Endothelial cell of umbilical vein (primary cell): Measurements from ENCODE around the gene FSD1. TPM values are rescaled to one million over a fixed set of nuclear protein-coding genes. Genes with fewer than 3 reads are reported as not detected.

Experiments
- BruUV-seq: library from RNA; stranded (reverse); fragments of 400-500 nt; replicated peaks from 2 replicates; lab custom pipeline; 2021; lab: Mats Ljungman, UMichigan
- CTCF ChIA-PET: fragments of 300-600, 350-600 bp; sonication (Branson Sonifier 250); formaldehyde crosslinking; loops from one replicate; lab custom pipeline; 2021; ENCODE audit warnings: antibody characterized with exemption, inconsistent platforms; lab: Charles Lee
- POLR2A ChIA-PET: fragments of 300-600, 350-600 bp; sonication (Branson Sonifier 250); formaldehyde crosslinking; loops from one replicate; lab custom pipeline; 2021; ENCODE audit warnings: antibody characterized with exemption, inconsistent platforms; lab: Charles Lee
- DNase-seq: peaks from one replicate; pipeline ENCODE4 v3.0.0-alpha.2; 2011; ENCODE audit warnings: low read depth, low spot score
- FAIRE-seq: peaks from 2 replicates; lab custom pipeline; 2011; peaks lifted over from hg19 to GRCh38; lab: Jason Lieb, UNC
- H2AFZ ChIP-seq: 2 replicates; pipeline ENCODE4 v1.6.0; 2012; ENCODE audit warnings: low read depth, low read length, control low read depth, inconsistent platforms
- H3K27ac ChIP-seq: 2 replicates; pipeline ENCODE4 v1.5.1; 2011; ENCODE audit warnings: low read depth, mild to moderate bottlenecking, control low read depth, low read length, moderate library complexity; ENCODE audit not compliant: insufficient read depth
- H3K27me3 ChIP-seq, 2 experiments: 2 replicates each; pipeline versions ENCODE4 v1.6.0 to v1.6.1; 2011; ENCODE audit warnings: low read length in 2 of 2, mixed read lengths in 1 of 2; ENCODE audit not compliant: control insufficient read depth in 2 of 2, insufficient read depth in 2 of 2
- H3K36me3 ChIP-seq, 2 experiments: 2 replicates in 1 of 2; 3 replicates in 1 of 2; pipeline ENCODE4 v1.5.1; 2011; ENCODE audit warnings: low read length in 2 of 2, mild to moderate bottlenecking in 1 of 2, moderate library complexity in 1 of 2; ENCODE audit not compliant: control insufficient read depth in 2 of 2, insufficient read depth in 2 of 2; ENCODE audit errors: extremely low read depth in 1 of 2
- H3K4me1 ChIP-seq: 3 replicates; pipeline ENCODE4 v1.5.1; 2011; ENCODE audit warnings: mild to moderate bottlenecking, low read length; ENCODE audit not compliant: control insufficient read depth, insufficient read depth; ENCODE audit errors: extremely low read depth
- H3K4me2 ChIP-seq: 2 replicates; pipeline ENCODE4 v1.6.1; 2011; ENCODE audit warnings: low read length, control low read depth, mixed read lengths; ENCODE audit not compliant: insufficient read depth
- H3K4me3 ChIP-seq, 3 experiments: fragments of 200-600 bp in 1 of 3; sonication (generic), shearing (Covaris generic) in 1 of 3; replicated peaks in 1 of 3; 2 replicates each; pipeline ENCODE4 v1.5.1; 2011 to 2016; ENCODE audit warnings: control low read depth in 3 of 3, low read length in 3 of 3, mild to moderate bottlenecking in 2 of 3, inconsistent platforms in 1 of 3, low read depth in 1 of 3, moderate library complexity in 1 of 3; ENCODE audit not compliant: insufficient read depth in 1 of 3
- H3K79me2 ChIP-seq: 2 replicates; pipeline ENCODE4 v1.6.0; 2012; ENCODE audit warnings: low read length, inconsistent platforms; ENCODE audit not compliant: control insufficient read depth, insufficient read depth
- H3K9ac ChIP-seq: replicated peaks from 2 replicates; pipeline ENCODE3; 2011; ENCODE audit warnings: low read length, control low read depth; ENCODE audit not compliant: insufficient read depth; ENCODE audit errors: extremely low read depth
- H3K9me1 ChIP-seq: replicated peaks from 3 replicates; pipeline ENCODE4 v1.6.0; 2011; ENCODE audit warnings: mild to moderate bottlenecking, low read length; ENCODE audit not compliant: control insufficient read depth, insufficient read depth; ENCODE audit errors: extremely low read depth
- H3K9me3 ChIP-seq: replicated peaks from 2 replicates; pipeline ENCODE4 v1.5.1; 2012; ENCODE audit warnings: low read length, inconsistent platforms; ENCODE audit not compliant: control insufficient read depth, insufficient read depth
- H4K20me1 ChIP-seq: replicated peaks from 2 replicates; pipeline ENCODE3; 2011; ENCODE audit warnings: mild to moderate bottlenecking, low read length; ENCODE audit not compliant: control insufficient read depth, insufficient read depth; ENCODE audit errors: extremely low read depth
- EZH2 ChIP-seq: IDR thresholded peaks from 2 replicates; pipeline ENCODE4 v1.6.1; 2012; ENCODE audit warnings: borderline replicate concordance, low read depth, mild to moderate bottlenecking, moderate library complexity, low read length, inconsistent platforms; ENCODE audit not compliant: severe bottlenecking
- FOS ChIP-seq: IDR thresholded peaks from 2 replicates; pipeline ENCODE4 v1.6.1; 2011; ENCODE audit warnings: mild to moderate bottlenecking, low read length, moderate library complexity, borderline replicate concordance; ENCODE audit not compliant: insufficient read depth
- GATA2 ChIP-seq: IDR thresholded peaks from 2 replicates; pipeline ENCODE4 v1.7.0; 2011; ENCODE audit warnings: low read depth, mild to moderate bottlenecking, moderate library complexity, mixed read lengths, low read length; ENCODE audit not compliant: insufficient read length, insufficient read depth
- JUN ChIP-seq: IDR thresholded peaks from 2 replicates; pipeline ENCODE4 v1.6.1; 2011; ENCODE audit warnings: borderline replicate concordance, low read depth; ENCODE audit not compliant: insufficient read length, insufficient read depth
- MYC ChIP-seq: IDR thresholded peaks from one replicate; pipeline ENCODE4 v1.6.1; 2011; ENCODE audit warnings: mild to moderate bottlenecking, low read depth, low read length
- POLR2A ChIP-seq: IDR thresholded peaks from 2 replicates; pipeline ENCODE4 v1.6.1; 2012; ENCODE audit warnings: low read depth, mild to moderate bottlenecking, control low read depth, low read length
- POLR2AphosphoS5 ChIP-seq: IDR thresholded peaks from 2 replicates; pipeline ENCODE4 v1.6.1; 2012; ENCODE audit warnings: low read depth, mild to moderate bottlenecking, control low read depth, low read length, moderate library complexity; ENCODE audit not compliant: insufficient read depth
- dilution Hi-C: fragments of 300-500 bp; cut with MboI; formaldehyde crosslinking; loops from one replicate; pipeline ENCODE4 v1.15.0; 2019; ENCODE audit warnings: low sequenced_read_pairs; ENCODE audit not compliant: extremely low pct_ligation_motif_present
- intact Hi-C: fragments of 100-400 bp; cut with micrococcal nuclease; formaldehyde crosslinking; loops from one replicate; pipeline ENCODE4 v1.10.0; 2022
- polyA plus RNA-seq, 4 experiments: library from polyadenylated mRNA; depleted of rRNA in 3 of 4; stranded (reverse) in 3 of 4; unstranded in 1 of 4; fragments of >200 nt; gene quantifications; 2 replicates each; pipeline versions ENCODE4 v1.2.1 to v1.2.3, GENCODE V29; 2011 to 2012; ENCODE audit warnings: missing spikeins in 1 of 4
- total RNA-seq: library from RNA; stranded (reverse); gene quantifications from 2 replicates; pipeline ENCODE4 v1.2.3, GENCODE V29; 2021
- TF ChIP-seq, protein P1 (sequence below), 2 donors: IDR thresholded peaks; 1 replicate in 1 of 2; 2 replicates in 1 of 2; pipeline ENCODE4 v1.5.1; 2011; ENCODE audit warnings: low read length in 2 of 2, mild to moderate bottlenecking in 2 of 2, moderate library complexity in 2 of 2, control low read depth in 1 of 2, inconsistent platforms in 1 of 2, low read depth in 1 of 2; ENCODE audit not compliant: insufficient read depth in 1 of 2; ENCODE audit errors: extremely low read depth in 1 of 2

Gene FSD1
- total and polyA plus RNA-seq, 2 donors (not counting 3 experiments of a cell fraction or from before 2014, with no cell fraction given) = 25.8 to 55.5 TPM

- Histone ChIP-seq H3K9me1 (no peaks in the 10 kb centered on the region), H4K20me1 (no peaks in the 10 kb centered on the region), H3K4me1 (no peaks in the 10 kb centered on the region), H3K27ac (no peak overlapping the region), H2AFZ (no peak overlapping the region), H3K36me3 (no peaks in the 10 kb centered on the region), H3K4me2 (no peak overlapping the region), H3K9me3 (no peaks in the 10 kb centered on the region), H3K79me2 (no peaks in the 10 kb centered on the region), H3K9ac (no peak overlapping the region), H3K4me3 (no peak overlapping the region), H3K27me3 (peaks cover 19 to 30% of the 10 kb centered on the region in 2 experiments)
- dilution Hi-C loops = no loop called here
- TF ChIP-seq POLR2AphosphoS5 (no peak), JUN (no peak), FOS (no peak), POLR2A (no peak), EZH2 (no peak)
- FAIRE-seq = no peak
- CTCF ChIA-PET = interaction anchor here (1.1 to 3.3 kb wide), 6 partner anchors 10 to 248 kb away, joined by 3 to 24 read pairs (median 6); partner anchors contain the start of gene SH3GL1
- POLR2A ChIA-PET = no interaction called here
- intact Hi-C loops = no loop called here
- no TSS peak for BruUV-seq
- DNase-seq = no peak
Observed at GRCh38 chr19:4277191-4277696, 27.2 kb upstream of the FSD1 start.

DNA sequence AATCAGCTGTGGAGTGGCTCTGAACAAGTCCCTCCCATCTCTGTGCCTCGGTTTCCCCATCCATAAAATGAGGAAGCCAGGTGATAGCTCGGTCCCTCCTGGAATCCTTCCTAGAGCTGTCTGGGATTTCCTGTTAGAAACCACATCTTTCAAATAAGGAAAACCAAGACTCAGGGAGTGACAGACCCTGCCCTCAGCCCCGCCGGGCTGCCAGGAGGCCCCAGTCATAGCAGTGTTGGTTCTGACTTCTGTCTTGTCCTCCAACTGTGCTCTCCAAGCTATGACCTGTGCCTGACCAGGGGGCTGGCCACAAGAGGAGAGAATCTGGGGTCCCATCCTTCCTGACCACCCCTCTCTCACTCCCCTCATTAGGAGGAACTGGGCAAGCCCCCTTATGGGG is 26.4 kb upstream of the FSD1 start:
- FAIRE-seq (no peak), DNase-seq (no peak)
- dilution Hi-C loops = no loop called here
- Histone ChIP-seq H3K79me2 (no peaks in the 10 kb centered on the region), H3K9me1 (no peaks in the 10 kb centered on the region), H3K9me3 (no peaks in the 10 kb centered on the region), H4K20me1 (no peaks in the 10 kb centered on the region), H3K27ac (no peak overlapping the region), H2AFZ (no peak overlapping the region), H3K4me3 (no peak overlapping the region), H3K4me2 (no peak overlapping the region), H3K36me3 (no peaks in the 10 kb centered on the region), H3K9ac (no peak overlapping the region), H3K27me3 (peaks cover 19 to 30% of the 10 kb centered on the region in 2 experiments), H3K4me1 (no peaks in the 10 kb centered on the region)
- intact Hi-C loops = no loop called here
- TF ChIP-seq FOS (no peak), GATA2 (no peak), POLR2AphosphoS5 (no peak), EZH2 (peak; percentile 2), MYC (no peak)
- TF ChIP-seq, protein P1, sequence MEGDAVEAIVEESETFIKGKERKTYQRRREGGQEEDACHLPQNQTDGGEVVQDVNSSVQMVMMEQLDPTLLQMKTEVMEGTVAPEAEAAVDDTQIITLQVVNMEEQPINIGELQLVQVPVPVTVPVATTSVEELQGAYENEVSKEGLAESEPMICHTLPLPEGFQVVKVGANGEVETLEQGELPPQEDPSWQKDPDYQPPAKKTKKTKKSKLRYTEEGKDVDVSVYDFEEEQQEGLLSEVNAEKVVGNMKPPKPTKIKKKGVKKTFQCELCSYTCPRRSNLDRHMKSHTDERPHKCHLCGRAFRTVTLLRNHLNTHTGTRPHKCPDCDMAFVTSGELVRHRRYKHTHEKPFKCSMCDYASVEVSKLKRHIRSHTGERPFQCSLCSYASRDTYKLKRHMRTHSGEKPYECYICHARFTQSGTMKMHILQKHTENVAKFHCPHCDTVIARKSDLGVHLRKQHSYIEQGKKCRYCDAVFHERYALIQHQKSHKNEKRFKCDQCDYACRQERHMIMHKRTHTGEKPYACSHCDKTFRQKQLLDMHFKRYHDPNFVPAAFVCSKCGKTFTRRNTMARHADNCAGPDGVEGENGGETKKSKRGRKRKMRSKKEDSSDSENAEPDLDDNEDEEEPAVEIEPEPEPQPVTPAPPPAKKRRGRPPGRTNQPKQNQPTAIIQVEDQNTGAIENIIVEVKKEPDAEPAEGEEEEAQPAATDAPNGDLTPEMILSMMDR (IDR thresholded peaks at IDR 0.05; ENCODE audit: extremely low read depth in 1 of 2, insufficient read depth in 1 of 2, low read depth in 1 of 2, low read length in 2 of 2) = no peak
- ChIA-PET POLR2A (no interaction called here), CTCF (interaction anchor here (0.6 to 3.3 kb wide), 5 partner anchors 10 to 247 kb away, joined by 3 to 24 read pairs (median 4); partner anchors contain the start of gene MPND)
- BruUV-seq = no TSS peak
